Amygdala (tissue), 56 donors: Measurements from ENCODE around the gene HS1BP3.
A peak's percentile ranks its signal among the peaks of the same experiment; 100 is the strongest.

ENCODE experiments used
- DNase-seq, 56 donors: peaks; one replicate each; lab custom pipeline; 2025; lab: John Stamatoyannopoulos, UW

Gene HS1BP3

GRCh38 chr2:20650877-20651730 lies at the start of gene HS1BP3:
Gene HS1BP3, minus strand, starts transcription at chr2:20651098. Its CDS starts 35 bp downstream, at chr2:20651063.
- peak in 53 of 56 donors; percentile 28 to 94 (median 72) for DNase-seq

GRCh38 chr2:20698916-20699613 lies 48.2 kb upstream of the HS1BP3 start:
- no peak for DNase-seq

- DNase-seq: no peak
These were observed 46.5 kb upstream of the HS1BP3 start for GRCh38 chr2:20697322-20697934.

- DNase-seq: no peak
These were observed 45.5 kb upstream of the HS1BP3 start for GRCh38 chr2:20696366-20696765.

GRCh38 chr2:20693317-20693716 lies 42.4 kb upstream of the HS1BP3 start:
- no peak for DNase-seq

- no peak for DNase-seq
These were observed 41.2 kb upstream of the HS1BP3 start for GRCh38 chr2:20692081-20692480.

GRCh38 chr2:20691076-20691734 lies 40.3 kb upstream of the HS1BP3 start:
- DNase-seq: no peak

- no peak for DNase-seq
These were observed 38.7 kb upstream of the HS1BP3 start for GRCh38 chr2:20689428-20690264.

- no peak for DNase-seq
These were observed 36.4 kb upstream of the HS1BP3 start for GRCh38 chr2:20687260-20687832.

- DNase-seq: no peak
These were observed 33.7 kb upstream of the HS1BP3 start for GRCh38 chr2:20684581-20685063.

GRCh38 chr2:20682167-20682920 lies 31.4 kb upstream of the HS1BP3 start:
- DNase-seq: no peak

- no peak for DNase-seq
These were observed 30.0 kb upstream of the HS1BP3 start for GRCh38 chr2:20680744-20681375.

GRCh38 chr2:20678780-20679179 lies 27.9 kb upstream of the HS1BP3 start:
- no peak for DNase-seq

- DNase-seq: no peak
These were observed 27.1 kb upstream of the HS1BP3 start for GRCh38 chr2:20678086-20678395.

- DNase-seq: no peak
These were observed 26.6 kb upstream of the HS1BP3 start for GRCh38 chr2:20677301-20678085.

GRCh38 chr2:20676353-20677215 lies 25.7 kb upstream of the HS1BP3 start:
- DNase-seq: no peak
